Epithelial cell of esophagus (primary cell): ENCODE results near the gene KRT16.
A peak's percentile ranks its signal among the peaks of the same experiment; 100 is the strongest.

Experiments
- DNase-seq: peaks from one replicate; pipeline ENCODE4 v3.0.0; 2010; ENCODE audit warnings: low read depth
- H3K4me3 ChIP-seq: 2 replicates; pipeline ENCODE4 v1.5.1; 2011; ENCODE audit warnings: mild to moderate bottlenecking, low read length, control low read depth
- TF ChIP-seq, protein P1 (sequence below): IDR thresholded peaks from 2 replicates; pipeline ENCODE4 v1.5.1; 2011; ENCODE audit warnings: low read depth, mild to moderate bottlenecking, low read length, control low read depth, inconsistent platforms; ENCODE audit not compliant: insufficient read depth; ENCODE audit errors: missing control alignments

The KRT16 gene

DNA sequence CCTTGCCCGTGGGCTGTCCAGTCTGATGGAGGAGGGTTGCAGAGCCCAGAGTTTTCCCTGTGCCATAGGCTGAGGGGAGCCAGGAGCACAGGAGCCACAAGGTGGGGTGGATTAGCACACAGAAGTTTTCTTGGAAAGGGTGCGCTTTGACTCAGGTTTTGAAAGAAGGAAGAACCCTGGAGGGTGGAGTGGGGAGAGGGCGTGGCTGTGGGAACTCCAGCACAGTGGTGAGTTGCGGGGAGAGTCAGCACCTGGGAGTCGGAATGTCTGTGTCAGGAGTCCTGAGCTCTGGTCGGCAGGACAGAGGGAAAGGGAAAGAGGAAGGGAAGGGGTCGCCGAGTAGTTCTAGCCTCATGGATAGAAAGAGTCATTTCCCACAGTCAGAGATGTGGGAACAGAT lies 17.0 kb downstream of the KRT16 start:
- no peak overlapping the region for H3K4me3 ChIP-seq
- TF ChIP-seq, protein P1, sequence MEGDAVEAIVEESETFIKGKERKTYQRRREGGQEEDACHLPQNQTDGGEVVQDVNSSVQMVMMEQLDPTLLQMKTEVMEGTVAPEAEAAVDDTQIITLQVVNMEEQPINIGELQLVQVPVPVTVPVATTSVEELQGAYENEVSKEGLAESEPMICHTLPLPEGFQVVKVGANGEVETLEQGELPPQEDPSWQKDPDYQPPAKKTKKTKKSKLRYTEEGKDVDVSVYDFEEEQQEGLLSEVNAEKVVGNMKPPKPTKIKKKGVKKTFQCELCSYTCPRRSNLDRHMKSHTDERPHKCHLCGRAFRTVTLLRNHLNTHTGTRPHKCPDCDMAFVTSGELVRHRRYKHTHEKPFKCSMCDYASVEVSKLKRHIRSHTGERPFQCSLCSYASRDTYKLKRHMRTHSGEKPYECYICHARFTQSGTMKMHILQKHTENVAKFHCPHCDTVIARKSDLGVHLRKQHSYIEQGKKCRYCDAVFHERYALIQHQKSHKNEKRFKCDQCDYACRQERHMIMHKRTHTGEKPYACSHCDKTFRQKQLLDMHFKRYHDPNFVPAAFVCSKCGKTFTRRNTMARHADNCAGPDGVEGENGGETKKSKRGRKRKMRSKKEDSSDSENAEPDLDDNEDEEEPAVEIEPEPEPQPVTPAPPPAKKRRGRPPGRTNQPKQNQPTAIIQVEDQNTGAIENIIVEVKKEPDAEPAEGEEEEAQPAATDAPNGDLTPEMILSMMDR: no peak
- peak; percentile 77 for DNase-seq

DNA sequence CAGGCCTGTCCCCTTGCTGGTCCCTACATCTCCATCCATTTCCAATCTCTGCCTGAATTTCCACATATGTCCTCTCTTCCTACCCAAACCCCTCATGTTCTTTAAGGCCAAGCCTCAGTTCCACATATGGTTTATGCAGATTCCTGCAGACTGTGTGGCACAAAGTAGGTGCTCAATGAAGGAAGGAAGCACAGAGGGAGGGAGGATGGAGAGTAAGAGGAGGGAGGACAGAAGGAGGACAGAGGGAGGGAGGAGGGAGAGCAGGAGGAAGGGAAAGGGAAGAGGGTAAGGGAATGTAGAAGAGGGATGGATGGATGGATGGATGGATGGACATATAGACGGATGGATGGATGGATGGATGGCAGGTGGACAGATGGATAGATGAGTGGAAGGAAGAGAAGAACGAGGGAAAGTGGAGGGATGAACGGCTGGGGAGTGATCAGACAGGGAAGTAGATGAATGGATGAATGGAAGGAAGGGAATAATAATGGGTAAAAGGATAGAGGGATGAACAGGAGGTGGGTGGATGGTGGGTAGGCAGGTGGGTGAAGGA lies 18.1 kb downstream of the KRT16 start:
- TF ChIP-seq, protein P1: no peak
- H3K4me3 ChIP-seq: no peak overlapping the region
- DNase-seq: no peak

DNA sequence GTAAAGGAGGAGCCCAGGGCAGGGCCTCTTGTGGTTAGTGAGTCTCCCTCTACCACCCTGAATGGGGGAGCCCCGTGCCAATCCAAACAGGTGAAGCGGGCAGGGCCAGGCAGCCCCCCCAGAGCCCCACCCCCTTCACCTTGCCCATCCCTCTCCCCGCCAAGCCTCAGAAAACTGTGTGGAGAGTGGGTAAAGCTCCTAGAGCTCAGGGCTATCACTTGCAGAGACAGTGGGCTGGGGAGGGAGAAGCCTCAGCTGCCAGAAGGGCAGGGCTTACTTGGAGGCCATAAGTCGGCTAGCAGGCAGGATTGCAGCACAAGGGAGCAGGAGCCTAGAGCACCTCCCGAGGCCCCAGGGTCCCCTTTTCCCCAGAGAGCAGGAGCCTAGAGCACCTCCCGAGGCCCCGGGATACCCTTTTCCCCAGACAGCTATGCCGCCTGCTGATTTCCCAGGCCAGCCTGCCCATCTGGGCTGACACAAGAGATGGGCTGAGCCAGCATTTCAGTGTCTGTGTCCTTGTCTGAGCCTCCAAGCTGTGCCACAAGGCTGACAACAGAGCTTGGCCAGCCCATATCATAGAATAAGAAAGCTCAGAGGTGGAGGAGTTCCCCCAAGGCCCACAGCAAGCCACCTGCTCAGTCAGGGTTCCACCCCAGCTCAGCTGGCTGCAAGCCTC lies 19.1 kb downstream of the KRT16 start:
- TF ChIP-seq, protein P1: no peak
- no peak for DNase-seq
- H3K4me3 ChIP-seq: no peak overlapping the region

DNA sequence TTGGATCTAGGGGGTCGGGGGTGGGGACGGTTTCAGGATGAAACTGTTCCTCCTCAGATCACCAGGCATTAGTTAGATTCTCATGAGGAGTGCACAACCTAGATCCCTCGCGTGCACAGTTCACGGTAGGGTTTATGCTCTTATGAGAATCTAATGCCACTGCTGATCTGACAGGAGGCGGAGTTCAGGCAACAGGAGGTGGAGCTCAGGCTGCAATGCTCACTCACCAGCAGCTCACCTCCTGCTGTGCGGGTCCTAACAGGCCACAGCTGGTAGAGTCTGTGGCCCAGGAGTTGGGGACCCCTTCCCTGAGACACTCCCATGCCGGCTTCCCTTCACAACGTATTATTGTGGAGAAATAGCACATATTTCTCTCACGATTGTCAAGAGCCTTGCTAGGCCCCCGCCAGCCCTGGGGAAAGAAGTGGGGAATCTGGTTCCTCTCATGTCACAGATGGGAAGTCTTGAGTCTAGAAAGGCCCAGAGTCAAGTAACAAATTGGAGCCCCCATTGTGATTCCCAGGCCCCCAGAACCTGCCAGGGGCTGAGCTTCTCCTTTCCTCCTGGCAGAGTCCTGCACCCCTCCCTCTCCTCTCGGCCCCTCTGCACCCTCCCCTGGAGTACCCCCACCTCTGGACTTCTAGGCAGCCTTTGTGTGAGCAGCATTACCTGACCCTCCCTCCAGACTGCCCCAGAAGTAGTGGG lies 19.8 kb downstream of the KRT16 start:
- DNase-seq: peak; percentile 71
- H3K4me3 ChIP-seq: no peak overlapping the region
- TF ChIP-seq, protein P1: no peak

DNA sequence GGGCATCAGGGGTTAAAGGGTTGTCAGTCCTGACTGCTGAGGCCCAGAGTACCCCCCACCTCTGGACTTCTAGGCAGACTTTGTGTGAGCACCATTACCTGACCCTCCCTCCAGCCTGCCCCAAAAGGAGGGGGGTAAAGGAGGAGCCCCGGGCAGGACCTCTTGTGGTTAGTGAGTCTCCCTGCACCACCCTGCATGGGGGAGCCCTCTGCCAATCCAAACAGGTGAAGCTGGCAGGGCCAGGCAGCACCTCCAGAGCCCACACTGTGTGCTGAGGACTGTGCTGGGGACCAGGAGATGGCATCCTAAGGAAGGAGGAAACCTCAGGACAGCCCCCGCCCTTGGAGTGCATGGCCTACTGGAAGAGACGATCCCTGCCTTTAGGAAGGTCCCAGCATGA lies 23.3 kb downstream of the KRT16 start:
- TF ChIP-seq, protein P1: no peak
- no peak overlapping the region for H3K4me3 ChIP-seq
- no peak for DNase-seq

DNA sequence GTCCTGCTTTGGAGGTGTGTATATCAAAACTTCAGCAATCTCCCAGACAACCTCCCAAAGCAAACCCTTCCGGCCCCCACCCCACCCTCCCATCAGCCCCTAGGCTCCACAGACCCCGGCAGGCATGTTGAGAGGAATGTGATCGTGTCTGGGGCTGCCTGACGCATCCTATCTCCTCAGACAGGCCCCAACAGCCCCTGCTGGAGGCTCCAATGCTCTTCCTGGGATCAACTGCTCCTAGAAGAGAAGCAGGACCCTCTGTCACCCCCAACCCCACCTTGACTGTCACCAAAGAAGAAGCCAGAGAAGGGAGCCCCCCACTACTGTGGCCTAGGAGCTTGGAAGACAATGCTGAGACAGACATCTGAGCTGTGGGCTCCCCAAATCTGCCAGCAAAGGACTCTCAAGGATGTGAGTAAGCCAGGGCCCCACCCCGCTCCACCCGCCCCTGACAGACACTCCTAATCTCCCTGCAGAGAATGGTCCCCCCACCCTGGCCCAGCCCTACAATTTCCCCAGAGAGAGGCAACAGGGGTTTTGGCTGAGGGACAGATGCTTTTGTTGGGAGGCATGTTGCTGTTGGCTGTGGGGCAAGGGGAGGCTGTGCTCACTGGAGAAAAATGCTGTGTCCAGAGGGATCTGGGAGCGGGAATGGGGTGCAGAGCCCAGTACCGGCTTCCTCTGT lies 24.3 kb downstream of the KRT16 start:
- H3K4me3 ChIP-seq: no peak overlapping the region
- TF ChIP-seq, protein P1: no peak
- peak; percentile 92 for DNase-seq
